HG03066 (cell line): ENCODE measurements around the gene C6orf141.
"Not testable (repeated sequence)": the region's sequence is repeated elsewhere in the genome, so short reads cannot be mapped to it uniquely, and the experiment has no call there.

Experiments
- ATAC-seq: cut with Tn5 transposase; IDR thresholded peaks from one replicate; pipeline ENCODE4 v1.9.1; 2021; ENCODE audit warnings: low read depth; ENCODE audit not compliant: unreplicated experiment

Gene C6orf141

DNA sequence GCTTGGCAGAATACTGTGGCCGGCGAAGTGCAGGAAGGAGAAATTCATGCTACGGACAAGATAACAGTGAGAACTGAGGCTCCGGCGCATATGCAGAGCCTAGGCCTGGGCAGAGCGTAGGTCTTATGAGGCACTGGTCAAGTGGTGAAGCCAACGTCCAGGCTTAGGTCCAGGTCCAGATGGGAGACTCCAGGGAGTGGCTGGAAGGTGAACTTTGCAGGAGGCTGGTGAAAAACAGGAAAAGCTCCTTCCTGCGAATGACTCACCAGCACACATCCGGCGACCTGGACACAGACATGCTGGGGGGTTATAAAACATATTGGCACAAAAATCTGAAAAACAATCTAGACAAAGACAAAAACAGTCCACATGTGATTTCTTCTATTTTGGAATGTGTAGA is 15.4 kb downstream of the C6orf141 start:
- no peak for ATAC-seq

DNA sequence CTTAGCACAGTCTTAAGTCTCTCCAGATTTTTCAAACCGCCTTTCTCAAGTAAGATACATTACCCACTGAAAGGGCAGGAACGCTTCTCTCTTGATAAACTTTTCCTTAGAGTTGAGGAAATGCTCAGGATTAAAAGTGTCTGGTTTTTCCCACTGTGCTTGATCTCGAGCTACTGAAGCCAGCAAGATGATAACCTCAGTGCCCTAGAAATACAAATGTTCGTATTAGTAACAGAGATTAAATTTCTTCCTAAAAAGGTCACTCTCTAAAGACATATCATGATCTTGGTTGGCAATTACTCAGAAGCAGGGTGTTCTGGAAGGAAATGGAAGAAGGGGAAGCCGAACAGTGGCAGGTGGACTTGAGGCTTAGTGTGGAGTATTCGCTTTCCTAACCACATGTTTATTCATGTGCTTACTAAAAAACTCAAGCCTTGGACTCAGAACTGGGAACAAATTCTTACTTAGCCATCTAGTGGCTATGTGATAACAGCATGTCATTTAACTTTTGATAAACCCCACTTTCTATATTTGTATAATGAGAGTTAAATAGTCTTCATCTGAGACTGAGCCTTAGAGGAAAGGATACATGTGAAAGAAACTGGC is 20.1 kb downstream of the C6orf141 start:
- ATAC-seq = no peak

- no peak for ATAC-seq
Measured at GRCh38 chr6:49576618-49577017, 26.1 kb downstream of the C6orf141 start.

DNA sequence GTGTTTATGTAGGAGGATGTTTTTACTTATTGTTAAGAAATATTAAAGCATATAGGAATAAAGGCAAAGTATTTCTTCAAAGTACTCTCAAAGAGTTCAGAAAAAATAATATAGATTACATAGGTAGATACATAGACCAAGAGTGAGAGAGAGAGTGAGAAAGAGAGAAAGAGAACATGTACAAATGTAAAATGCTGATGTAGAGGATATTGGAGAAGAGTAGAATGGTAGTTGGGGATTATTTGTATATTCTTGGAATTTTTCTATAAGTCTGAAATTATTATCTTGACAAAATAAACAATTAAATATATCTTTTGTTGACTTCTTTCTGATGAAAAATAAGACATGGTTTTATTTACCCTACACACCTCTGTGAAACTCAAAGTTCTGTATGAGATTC is 29.2 kb downstream of the C6orf141 start:
- no peak for ATAC-seq

GRCh38 chr6:49582529-49582928 is 32.1 kb downstream of the C6orf141 start:
- ATAC-seq = no peak

- not testable (repeated sequence) for ATAC-seq
Measured at GRCh38 chr6:49587262-49587661, 36.8 kb downstream of the C6orf141 start.
